Uterus (tissue), 4 donors: ENCODE data around the gene MRPS24. TPM values are rescaled to one million over a fixed set of nuclear protein-coding genes. Genes with fewer than 3 reads are reported as not detected.

Experiments used
- DNase-seq, 2 donors: peaks; one replicate each; pipeline ENCODE4 v3.0.0-alpha.2; 2019 to 2020
- H3K27ac ChIP-seq, 2 donors: fragments of 200-600 bp; sonication (generic); 1 replicate in 1 of 2; 2 replicates in 1 of 2; pipeline ENCODE4 v1.5.1; 2016 to 2018
- H3K27me3 ChIP-seq, 2 donors: fragments of 200-600 bp; sonication (generic); one replicate each; pipeline ENCODE4 v1.5.1; 2018 to 2019; ENCODE audit warnings: control low read depth in 1 of 2
- H3K36me3 ChIP-seq, 2 donors: fragments of 200-600 bp; sonication (generic); one replicate each; pipeline ENCODE4 v1.5.1; 2019; ENCODE audit warnings: control low read depth in 1 of 2
- H3K4me1 ChIP-seq, 2 donors: fragments of 200-600 bp; sonication (generic); one replicate each; pipeline ENCODE4 v1.5.1; 2018 to 2019; ENCODE audit warnings: control low read depth in 1 of 2
- H3K4me3 ChIP-seq, 2 donors: fragments of 200-600 bp; sonication (generic); 1 replicate in 1 of 2; 2 replicates in 1 of 2; pipeline ENCODE4 v1.5.1; 2018 to 2019; ENCODE audit warnings: mild to moderate bottlenecking in 1 of 2
- H3K9me3 ChIP-seq, 2 donors: fragments of 200-600 bp; sonication (generic); one replicate each; pipeline ENCODE4 v1.5.1; 2019; ENCODE audit warnings: control low read depth in 1 of 2
- POLR2A ChIP-seq, 2 donors: fragments of 450-650 bp; IDR thresholded peaks; one replicate each; pipeline ENCODE4 v1.6.1; 2016; ENCODE audit warnings: antibody characterized with exemption in 2 of 2, mild to moderate bottlenecking in 1 of 2, moderate library complexity in 1 of 2
- intact Hi-C: fragments of 100-400 bp; cut with DNase I; formaldehyde crosslinking; loops from one replicate; pipeline ENCODE4 v1.15.1; 2023; ENCODE audit warnings: low total_unique reads
- total RNA-seq, 4 donors: library from RNA; depleted of rRNA in 3 of 4; stranded (reverse); fragments of >200 nt in 3 of 4; gene quantifications; one replicate each; pipeline versions ENCODE4 v1.1.0 to v1.2.4, GENCODE V29; 2014 to 2023
- TF ChIP-seq, protein P1 (sequence below), 4 experiments: fragments of 200-600 bp in 2 of 4; fragments of 450-650 bp in 2 of 4; sonication (generic) in 2 of 4; IDR thresholded peaks; one replicate each; pipeline ENCODE4 v1.5.1; 2016 to 2019; ENCODE audit warnings: antibody characterized with exemption in 4 of 4, mild to moderate bottlenecking in 2 of 4, moderate library complexity in 1 of 4
- donor health status: DM: yes; HTN: yes; CAD: no.

Gene MRPS24
- total RNA-seq, 4 donors from 2014 or later, result 34.2 to 134 (median 91.1) TPM

DNA sequence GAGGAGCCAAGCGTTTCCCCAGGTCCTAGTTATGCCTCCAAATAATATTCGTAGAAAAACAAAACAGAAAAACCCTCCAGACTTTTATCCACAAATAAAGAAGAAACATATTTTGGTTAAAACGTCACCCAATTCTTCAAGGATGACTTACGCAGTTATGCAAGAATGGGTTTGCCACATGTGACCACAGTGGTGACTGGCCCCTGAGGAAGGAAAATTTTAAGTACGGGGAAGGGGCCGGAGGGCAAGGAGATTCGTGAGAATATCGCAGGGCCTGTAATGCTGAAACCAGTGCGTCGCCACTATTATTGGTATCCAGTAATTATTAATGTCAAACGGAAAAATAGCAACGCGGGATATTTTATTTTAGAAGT, 537 bp upstream of the MRPS24 start:
- Histone ChIP-seq H3K27ac (peak overlapping the region; percentile 93 to 98), H3K4me1 (no peaks in the 10 kb centered on the region), H3K27me3 (no peaks in the 10 kb centered on the region), H3K4me3 (peak overlapping the region; percentile 82 to 85), H3K36me3 (no peaks in the 10 kb centered on the region), H3K9me3 (no peaks in the 10 kb centered on the region)
- TF ChIP-seq POLR2A (IDR thresholded peaks at IDR 0.05), result no peak
- TF ChIP-seq, protein P1, sequence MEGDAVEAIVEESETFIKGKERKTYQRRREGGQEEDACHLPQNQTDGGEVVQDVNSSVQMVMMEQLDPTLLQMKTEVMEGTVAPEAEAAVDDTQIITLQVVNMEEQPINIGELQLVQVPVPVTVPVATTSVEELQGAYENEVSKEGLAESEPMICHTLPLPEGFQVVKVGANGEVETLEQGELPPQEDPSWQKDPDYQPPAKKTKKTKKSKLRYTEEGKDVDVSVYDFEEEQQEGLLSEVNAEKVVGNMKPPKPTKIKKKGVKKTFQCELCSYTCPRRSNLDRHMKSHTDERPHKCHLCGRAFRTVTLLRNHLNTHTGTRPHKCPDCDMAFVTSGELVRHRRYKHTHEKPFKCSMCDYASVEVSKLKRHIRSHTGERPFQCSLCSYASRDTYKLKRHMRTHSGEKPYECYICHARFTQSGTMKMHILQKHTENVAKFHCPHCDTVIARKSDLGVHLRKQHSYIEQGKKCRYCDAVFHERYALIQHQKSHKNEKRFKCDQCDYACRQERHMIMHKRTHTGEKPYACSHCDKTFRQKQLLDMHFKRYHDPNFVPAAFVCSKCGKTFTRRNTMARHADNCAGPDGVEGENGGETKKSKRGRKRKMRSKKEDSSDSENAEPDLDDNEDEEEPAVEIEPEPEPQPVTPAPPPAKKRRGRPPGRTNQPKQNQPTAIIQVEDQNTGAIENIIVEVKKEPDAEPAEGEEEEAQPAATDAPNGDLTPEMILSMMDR (IDR thresholded peaks at IDR 0.05), result no peak
- DNase-seq, result peak; percentile 51 to 68
- intact Hi-C loops, result no loop called here

DNA sequence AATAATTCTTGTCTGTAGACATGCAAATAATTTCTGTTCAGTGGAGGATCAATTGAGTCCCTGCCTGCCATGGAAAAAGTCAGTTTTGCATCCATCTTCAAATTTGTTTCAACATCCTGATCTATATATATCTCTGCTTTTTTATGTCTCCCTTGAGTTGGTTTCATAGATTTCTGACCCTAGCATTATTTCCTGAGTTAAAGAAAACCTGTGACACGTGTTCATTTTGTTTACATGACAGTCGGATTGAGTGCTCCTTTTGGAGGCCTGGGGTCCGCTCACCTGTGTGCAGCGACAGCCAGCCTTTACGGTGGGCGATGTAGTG, 674 bp downstream of the MRPS24 start:
- H3K4me1 ChIP-seq, result no peaks in the 10 kb centered on the region
- DNase-seq, result no peak
- no peaks in the 10 kb centered on the region for H3K9me3 ChIP-seq
- no peaks in the 10 kb centered on the region for H3K27me3 ChIP-seq
- TF ChIP-seq, protein P1 (IDR thresholded peaks at IDR 0.05), result no peak
- TF ChIP-seq POLR2A (IDR thresholded peaks at IDR 0.05), result no peak
- intact Hi-C loops, result no loop called here
- H3K36me3 ChIP-seq, result no peaks in the 10 kb centered on the region
- H3K4me3 ChIP-seq, result peak overlapping the region; percentile 82 to 85
- H3K27ac ChIP-seq, result peak overlapping the region; percentile 93 to 98

DNA sequence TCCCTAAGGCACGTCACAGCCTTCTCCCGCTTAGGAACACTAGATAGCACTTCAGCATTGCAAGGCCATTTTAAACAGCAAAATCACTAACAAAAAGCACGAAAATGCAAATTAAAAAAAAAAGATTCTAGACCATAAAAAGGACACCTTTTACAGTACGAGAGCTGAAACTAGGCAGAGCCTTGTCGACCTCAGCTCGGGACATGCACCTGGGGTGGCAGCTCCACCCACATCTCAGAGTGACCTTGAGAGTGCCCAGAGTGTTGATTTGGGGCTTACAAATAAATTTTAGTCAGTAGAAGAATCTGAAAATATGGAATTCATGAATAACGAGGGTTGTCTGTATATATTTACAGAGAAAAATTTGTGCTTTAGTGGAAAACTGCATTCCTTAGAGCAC, 1.1 kb downstream of the MRPS24 start:
- no peak for DNase-seq
- no peak for TF ChIP-seq POLR2A (IDR thresholded peaks at IDR 0.05)
- no peaks in the 10 kb centered on the region for H3K9me3 ChIP-seq
- no peaks in the 10 kb centered on the region for H3K27me3 ChIP-seq
- peak overlapping the region in 1 of 2 donors; percentile 98 for H3K27ac ChIP-seq
- peak overlapping the region in 1 of 2 donors; percentile 85 for H3K4me3 ChIP-seq
- intact Hi-C loops, result no loop called here
- H3K4me1 ChIP-seq, result no peaks in the 10 kb centered on the region
- no peaks in the 10 kb centered on the region for H3K36me3 ChIP-seq

DNA sequence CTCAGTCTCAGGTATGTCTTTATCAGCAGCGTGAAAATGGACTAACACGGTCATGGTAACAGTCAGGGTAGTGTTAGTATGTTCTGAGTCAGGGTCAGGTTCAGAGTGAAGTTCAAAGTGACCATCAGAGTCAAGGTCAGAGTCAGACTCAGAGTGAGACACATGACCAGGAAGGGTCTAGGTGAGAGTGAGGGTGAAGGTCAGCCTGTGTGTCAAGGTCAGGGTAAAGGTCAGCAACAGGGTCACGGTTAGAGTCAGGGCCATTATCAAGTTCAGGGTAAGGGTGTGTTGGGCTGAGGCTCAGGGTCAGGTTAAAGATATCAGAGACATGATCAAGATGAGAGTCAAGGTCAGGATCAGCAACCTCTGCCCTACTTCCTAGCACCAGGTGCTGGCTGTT, 4.0 kb downstream of the MRPS24 start:
- no peaks in the 10 kb centered on the region for H3K36me3 ChIP-seq
- DNase-seq, result no peak
- H3K27ac ChIP-seq, result no peak overlapping the region
- intact Hi-C loops, result no loop called here
- no peak for TF ChIP-seq POLR2A (IDR thresholded peaks at IDR 0.05)
- TF ChIP-seq, protein P1 (IDR thresholded peaks at IDR 0.05), result no peak
- H3K4me3 ChIP-seq, result no peak overlapping the region
- H3K4me1 ChIP-seq, result no peaks in the 10 kb centered on the region
- H3K9me3 ChIP-seq, result no peaks in the 10 kb centered on the region
- H3K27me3 ChIP-seq, result no peaks in the 10 kb centered on the region

DNA sequence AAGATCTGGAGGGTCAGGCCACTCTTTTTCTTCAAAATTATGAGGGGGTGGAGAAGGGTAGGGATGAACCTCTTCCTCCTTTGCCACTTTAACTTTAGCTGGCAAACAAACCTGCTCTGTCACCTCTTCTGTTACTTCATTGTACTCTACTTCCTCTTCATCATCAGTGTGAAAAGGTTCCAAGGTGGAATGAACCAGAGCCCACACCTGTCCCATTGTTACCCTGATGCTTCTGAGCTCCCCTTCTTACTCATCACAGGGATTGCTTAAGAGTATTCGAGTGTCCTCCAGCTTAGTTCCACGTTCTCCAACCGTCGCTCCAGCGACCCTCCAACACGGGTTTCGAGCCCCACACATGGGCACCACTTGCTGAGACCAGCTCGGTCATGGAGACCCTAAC, 5.2 kb downstream of the MRPS24 start:
- no peak overlapping the region for H3K4me3 ChIP-seq
- no peaks in the 10 kb centered on the region for H3K36me3 ChIP-seq
- no peaks in the 10 kb centered on the region for H3K27me3 ChIP-seq
- intact Hi-C loops, result no loop called here
- no peaks in the 10 kb centered on the region for H3K9me3 ChIP-seq
- DNase-seq, result no peak
- no peak overlapping the region for H3K27ac ChIP-seq
- TF ChIP-seq POLR2A (IDR thresholded peaks at IDR 0.05), result no peak
- TF ChIP-seq, protein P1 (IDR thresholded peaks at IDR 0.05), result no peak
- H3K4me1 ChIP-seq, result no peaks in the 10 kb centered on the region

DNA sequence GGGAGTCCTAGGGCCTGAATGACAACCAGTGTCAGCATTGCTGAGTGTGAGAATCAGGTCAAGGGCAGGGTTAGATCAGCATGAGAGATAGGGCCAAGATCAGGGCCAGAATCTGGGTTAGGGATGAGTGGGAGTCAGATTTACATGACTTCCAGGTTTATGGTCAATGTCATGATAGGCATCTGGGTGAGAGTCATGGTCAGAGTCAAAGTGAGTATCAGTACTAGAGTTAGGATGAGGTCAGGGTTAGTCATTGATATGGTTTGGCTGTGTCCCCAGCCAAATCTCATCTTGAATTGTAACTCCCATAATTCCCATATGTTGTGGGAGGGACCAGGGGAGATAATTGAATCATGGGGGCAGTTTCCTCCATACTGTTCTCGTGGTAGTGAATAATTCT, 12.3 kb downstream of the MRPS24 start:
- intact Hi-C loops, result no loop called here
- H3K27me3 ChIP-seq, result no peaks in the 10 kb centered on the region
- no peak overlapping the region for H3K27ac ChIP-seq
- H3K36me3 ChIP-seq, result no peaks in the 10 kb centered on the region
- H3K4me3 ChIP-seq, result no peak overlapping the region
- H3K4me1 ChIP-seq, result no peaks in the 10 kb centered on the region
- TF ChIP-seq POLR2A (IDR thresholded peaks at IDR 0.05), result no peak
- no peak for DNase-seq
- H3K9me3 ChIP-seq, result no peaks in the 10 kb centered on the region
